ENCODE results near the gene MTERF1. TPM values are rescaled to one million over a fixed set of nuclear protein-coding genes. Genes with fewer than 3 reads are reported as not detected.

The MTERF1 gene
- total and polyA plus RNA-seq, 2 of the 13 experiments (the other 11 are each of a cell fraction or from before 2014, with no cell fraction given) = 5.5 to 19.3 TPM

DNA sequence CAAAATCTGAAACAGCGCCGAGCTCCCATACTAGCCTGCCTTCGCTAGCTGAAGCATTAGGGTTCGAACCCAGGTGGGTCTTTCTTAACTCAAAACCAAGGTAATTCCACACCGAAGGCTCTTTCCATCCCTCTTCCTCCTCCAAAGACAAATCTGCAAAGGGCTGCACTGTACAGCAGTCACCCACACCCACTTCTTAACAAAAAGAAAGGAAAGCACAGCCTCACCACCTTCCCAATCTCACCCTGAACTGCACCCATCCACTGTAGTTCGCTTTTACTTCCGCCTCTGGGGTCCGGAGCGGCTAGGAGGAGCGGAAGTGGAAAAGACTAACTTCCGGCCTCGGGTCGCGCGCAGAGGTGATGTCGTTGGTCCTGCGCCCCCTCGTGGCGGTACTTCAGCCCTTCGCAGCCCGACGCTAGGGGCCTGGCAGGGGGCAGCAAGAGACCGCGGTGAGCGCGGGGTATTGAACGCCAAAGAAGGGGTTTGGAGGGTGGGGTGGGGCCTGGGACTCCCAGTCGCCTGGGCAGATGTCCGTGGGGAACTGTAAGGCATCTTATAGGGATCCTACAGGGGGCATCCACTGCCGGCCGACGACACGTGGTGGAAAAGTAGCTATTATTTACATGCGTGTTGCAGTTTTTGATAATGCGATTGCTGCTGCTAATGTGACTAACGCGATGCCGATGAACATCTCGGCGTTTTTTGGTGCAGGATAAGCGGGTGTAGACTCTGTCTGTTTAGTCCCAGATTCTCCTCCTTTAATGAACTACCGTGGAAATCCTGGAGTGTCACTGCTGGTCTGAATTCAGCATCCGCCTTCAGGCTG lies at the start of gene MTERF1 (continued):
- TF ChIP-seq ZNF543 (CRISPR knock-in tag; IDR thresholded peaks at IDR 0.05) (0 out of 2 replicates have a peak, but pooled peaks have one; percentile 38), MYC (CRISPR knock-in tag; IDR thresholded peaks at IDR 0.05; ENCODE audit: borderline replicate concordance) (peak; percentile 81; the same call in 1 of the 2 replicates), ZNF101 (CRISPR knock-in tag; IDR thresholded peaks at IDR 0.05; ENCODE audit: borderline replicate concordance, low read depth) (0 out of 2 replicates have a peak, but pooled peaks have one; percentile 24), ZBTB20 (CRISPR knock-in tag; IDR thresholded peaks at IDR 0.05; ENCODE audit: borderline replicate concordance, low read depth) (peak; percentile 63; the same call in 1 of the 2 replicates), MED13 (CRISPR knock-in tag; IDR thresholded peaks at IDR 0.05) (0 out of 2 replicates have a peak, but pooled peaks have one; percentile 40), ZFY (CRISPR knock-in tag; IDR thresholded peaks at IDR 0.05) (peak; percentile 63; the same call in 1 of the 2 replicates), FOXJ3 (CRISPR knock-in tag; IDR thresholded peaks at IDR 0.05; ENCODE audit: borderline replicate concordance) (peak; percentile 72; the same call in 1 of the 2 replicates), POLR2G (IDR thresholded peaks at IDR 0.05; ENCODE audit: low read depth, low read length) (peak; percentile 97), KDM2A (CRISPR knock-in tag; IDR thresholded peaks at IDR 0.05; ENCODE audit: borderline replicate concordance, low read depth) (peak; percentile 98), ZNF841 (CRISPR knock-in tag; IDR thresholded peaks at IDR 0.05; ENCODE audit: borderline replicate concordance) (no peak), ZNF263 (CRISPR knock-in tag; IDR thresholded peaks at IDR 0.05) (peak; percentile 41; the same call in 1 of the 2 replicates), NCOA1 (CRISPR knock-in tag; IDR thresholded peaks at IDR 0.05) (no peak), RXRB (CRISPR knock-in tag; IDR thresholded peaks at IDR 0.05; ENCODE audit: borderline replicate concordance) (peak; percentile 70; the same call in 1 of the 2 replicates), GFI1 (CRISPR knock-in tag; IDR thresholded peaks at IDR 0.05; ENCODE audit: borderline replicate concordance) (peak; percentile 48; the same call in 1 of the 2 replicates), SRF (IDR thresholded peaks at IDR 0.05; ENCODE audit: low read depth, low read length) (peak; percentile 67), SOX5 (CRISPR knock-in tag; IDR thresholded peaks at IDR 0.05; ENCODE audit: borderline replicate concordance) (0 out of 2 replicates have a peak, but pooled peaks have one; percentile 41), SMAD1 (CRISPR knock-in tag; IDR thresholded peaks at IDR 0.05; ENCODE audit: borderline replicate concordance, low read depth) (no peak), KLF11 (CRISPR knock-in tag; IDR thresholded peaks at IDR 0.05) (no peak; the same call in 1 of the 2 replicates)
- TF ChIP-seq, protein P1, sequence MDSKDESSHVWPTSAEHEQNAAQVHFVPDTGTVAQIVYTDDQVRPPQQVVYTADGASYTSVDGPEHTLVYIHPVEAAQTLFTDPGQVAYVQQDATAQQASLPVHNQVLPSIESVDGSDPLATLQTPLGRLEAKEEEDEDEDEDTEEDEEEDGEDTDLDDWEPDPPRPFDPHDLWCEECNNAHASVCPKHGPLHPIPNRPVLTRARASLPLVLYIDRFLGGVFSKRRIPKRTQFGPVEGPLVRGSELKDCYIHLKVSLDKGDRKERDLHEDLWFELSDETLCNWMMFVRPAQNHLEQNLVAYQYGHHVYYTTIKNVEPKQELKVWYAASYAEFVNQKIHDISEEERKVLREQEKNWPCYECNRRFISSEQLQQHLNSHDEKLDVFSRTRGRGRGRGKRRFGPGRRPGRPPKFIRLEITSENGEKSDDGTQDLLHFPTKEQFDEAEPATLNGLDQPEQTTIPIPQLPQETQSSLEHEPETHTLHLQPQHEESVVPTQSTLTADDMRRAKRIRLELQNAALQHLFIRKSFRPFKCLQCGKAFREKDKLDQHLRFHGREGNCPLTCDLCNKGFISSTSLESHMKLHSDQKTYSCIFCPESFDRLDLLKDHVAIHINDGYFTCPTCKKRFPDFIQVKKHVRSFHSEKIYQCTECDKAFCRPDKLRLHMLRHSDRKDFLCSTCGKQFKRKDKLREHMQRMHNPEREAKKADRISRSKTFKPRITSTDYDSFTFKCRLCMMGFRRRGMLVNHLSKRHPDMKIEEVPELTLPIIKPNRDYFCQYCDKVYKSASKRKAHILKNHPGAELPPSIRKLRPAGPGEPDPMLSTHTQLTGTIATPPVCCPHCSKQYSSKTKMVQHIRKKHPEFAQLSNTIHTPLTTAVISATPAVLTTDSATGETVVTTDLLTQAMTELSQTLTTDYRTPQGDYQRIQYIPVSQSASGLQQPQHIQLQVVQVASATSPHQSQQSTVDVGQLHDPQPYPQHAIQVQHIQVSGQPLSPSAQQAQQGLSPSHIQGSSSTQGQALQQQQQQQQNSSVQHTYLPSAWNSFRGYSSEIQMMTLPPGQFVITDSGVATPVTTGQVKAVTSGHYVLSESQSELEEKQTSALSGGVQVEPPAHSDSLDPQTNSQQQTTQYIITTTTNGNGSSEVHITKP (CRISPR knock-in tag; IDR thresholded peaks at IDR 0.05; ENCODE audit: low read depth) = peak; percentile 76
- TF ChIP-seq, protein P2, sequence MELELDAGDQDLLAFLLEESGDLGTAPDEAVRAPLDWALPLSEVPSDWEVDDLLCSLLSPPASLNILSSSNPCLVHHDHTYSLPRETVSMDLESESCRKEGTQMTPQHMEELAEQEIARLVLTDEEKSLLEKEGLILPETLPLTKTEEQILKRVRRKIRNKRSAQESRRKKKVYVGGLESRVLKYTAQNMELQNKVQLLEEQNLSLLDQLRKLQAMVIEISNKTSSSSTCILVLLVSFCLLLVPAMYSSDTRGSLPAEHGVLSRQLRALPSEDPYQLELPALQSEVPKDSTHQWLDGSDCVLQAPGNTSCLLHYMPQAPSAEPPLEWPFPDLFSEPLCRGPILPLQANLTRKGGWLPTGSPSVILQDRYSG (CRISPR knock-in tag; IDR thresholded peaks at IDR 0.05) = no peak
- TF ChIP-seq, protein P3, sequence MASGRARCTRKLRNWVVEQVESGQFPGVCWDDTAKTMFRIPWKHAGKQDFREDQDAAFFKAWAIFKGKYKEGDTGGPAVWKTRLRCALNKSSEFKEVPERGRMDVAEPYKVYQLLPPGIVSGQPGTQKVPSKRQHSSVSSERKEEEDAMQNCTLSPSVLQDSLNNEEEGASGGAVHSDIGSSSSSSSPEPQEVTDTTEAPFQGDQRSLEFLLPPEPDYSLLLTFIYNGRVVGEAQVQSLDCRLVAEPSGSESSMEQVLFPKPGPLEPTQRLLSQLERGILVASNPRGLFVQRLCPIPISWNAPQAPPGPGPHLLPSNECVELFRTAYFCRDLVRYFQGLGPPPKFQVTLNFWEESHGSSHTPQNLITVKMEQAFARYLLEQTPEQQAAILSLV (CRISPR knock-in tag; IDR thresholded peaks at IDR 0.05; ENCODE audit: borderline replicate concordance) = peak; percentile 93; the same call in 1 of the 2 replicates
- TF ChIP-seq, protein P4, sequence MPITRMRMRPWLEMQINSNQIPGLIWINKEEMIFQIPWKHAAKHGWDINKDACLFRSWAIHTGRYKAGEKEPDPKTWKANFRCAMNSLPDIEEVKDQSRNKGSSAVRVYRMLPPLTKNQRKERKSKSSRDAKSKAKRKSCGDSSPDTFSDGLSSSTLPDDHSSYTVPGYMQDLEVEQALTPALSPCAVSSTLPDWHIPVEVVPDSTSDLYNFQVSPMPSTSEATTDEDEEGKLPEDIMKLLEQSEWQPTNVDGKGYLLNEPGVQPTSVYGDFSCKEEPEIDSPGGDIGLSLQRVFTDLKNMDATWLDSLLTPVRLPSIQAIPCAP (CRISPR knock-in tag; IDR thresholded peaks at IDR 0.05; ENCODE audit: low read depth) = no peak
